GM23338 (cell line): ENCODE results near the gene TPX2. TPM values are rescaled to one million over a fixed set of nuclear protein-coding genes. Genes with fewer than 3 reads are reported as not detected.

Source experiments
- ATAC-seq: fragments of 200-7000 bp; cut with Tn5 transposase; 3 replicates; pipeline ENCODE4 v1.9.1; 2020
- DNase-seq: peaks from one replicate; pipeline ENCODE4 v3.0.0-alpha.2; 2015; ENCODE audit warnings: low spot score
- H2AFZ ChIP-seq: fragments of 200-600 bp; sonication (generic); 2 replicates; pipeline ENCODE4 v1.8.0; 2016; ENCODE audit warnings: antibody characterized with exemption, mild to moderate bottlenecking, moderate library complexity
- H3F3A ChIP-seq: fragments of 200-600 bp; sonication (generic); replicated peaks from 2 replicates; pipeline ENCODE4 v1.8.0; 2017; ENCODE audit warnings: antibody characterized with exemption, mixed run types, low read depth
- H3K27ac ChIP-seq: fragments of 200-600 bp; sonication (generic); 2 replicates; pipeline ENCODE4 v1.6.1; 2016; ENCODE audit warnings: low read depth
- H3K27me3 ChIP-seq: fragments of 200-600 bp; sonication (generic); 2 replicates; pipeline ENCODE4 v1.8.0; 2016; ENCODE audit warnings: mild to moderate bottlenecking, mixed run types, moderate library complexity; ENCODE audit not compliant: insufficient read depth
- H3K36me3 ChIP-seq: fragments of 200-600 bp; sonication (generic); 2 replicates; pipeline ENCODE4 v1.8.0; 2016; ENCODE audit warnings: mild to moderate bottlenecking; ENCODE audit not compliant: insufficient read depth
- H3K4me1 ChIP-seq: fragments of 200-600 bp; sonication (generic); 2 replicates; pipeline ENCODE4 v1.8.0; 2016; ENCODE audit warnings: mild to moderate bottlenecking, moderate library complexity; ENCODE audit not compliant: insufficient read depth
- H3K4me2 ChIP-seq: fragments of 200-600 bp; sonication (generic); 2 replicates; pipeline ENCODE4 v1.7.1; 2017; ENCODE audit warnings: mixed run types
- H3K4me3 ChIP-seq: fragments of 200-600 bp; sonication (generic); 2 replicates; pipeline ENCODE4 v1.6.1; 2016; ENCODE audit warnings: mixed run types
- H3K79me2 ChIP-seq: fragments of 200-600 bp; sonication (generic); replicated peaks from 2 replicates; pipeline ENCODE4 v1.8.0; 2017; ENCODE audit warnings: mild to moderate bottlenecking; ENCODE audit not compliant: insufficient read depth
- H3K9me2 ChIP-seq: fragments of 200-600 bp; sonication (generic); 2 replicates; pipeline ENCODE4 v1.8.0; 2017; ENCODE audit not compliant: insufficient read depth
- H4K20me1 ChIP-seq: fragments of 200-600 bp; sonication (generic); replicated peaks from 2 replicates; pipeline ENCODE4 v1.8.0; 2017; ENCODE audit warnings: mild to moderate bottlenecking; ENCODE audit not compliant: insufficient read depth
- H3K27ac Mint-ChIP-seq: 2 replicates; pipeline ENCODE4 v1.8.0; 2020; ENCODE audit warnings: inconsistent platforms, mild to moderate bottlenecking, moderate library complexity, mixed read lengths
- H3K27me3 Mint-ChIP-seq: 3 replicates; pipeline ENCODE4 v1.8.0; 2022; ENCODE audit warnings: low read depth, mild to moderate bottlenecking, moderate library complexity, mixed read lengths, inconsistent platforms; ENCODE audit not compliant: insufficient read depth, poor library complexity
- H3K36me3 Mint-ChIP-seq: 3 replicates; pipeline ENCODE4 v1.8.0; 2021; ENCODE audit warnings: low read depth, mild to moderate bottlenecking, inconsistent platforms, moderate library complexity, mixed read lengths
- H3K4me1 Mint-ChIP-seq: 3 replicates; pipeline ENCODE4 v1.8.0; 2020; ENCODE audit warnings: mild to moderate bottlenecking, inconsistent platforms, mixed read lengths
- H3K4me3 Mint-ChIP-seq: 3 replicates; pipeline ENCODE4 v1.8.0; 2021; ENCODE audit warnings: moderate library complexity, mild to moderate bottlenecking, inconsistent platforms, mixed read lengths
- H3K9me3 Mint-ChIP-seq: 3 replicates; pipeline ENCODE4 v1.8.0; 2020; ENCODE audit warnings: moderate library complexity, mild to moderate bottlenecking, inconsistent platforms, mixed read lengths
- CTCF ChIP-seq, 2 experiments: fragments of 200-600 bp in 1 of 2; sonication (generic) in 1 of 2; conservative IDR thresholded peaks; 2 replicates each; pipeline versions ENCODE4 v1.5.1 to v1.6.1; 2016 to 2017; ENCODE audit warnings: antibody characterized with exemption in 2 of 2, low read depth in 2 of 2, mild to moderate bottlenecking in 2 of 2, moderate library complexity in 1 of 2
- EZH2 ChIP-seq: fragments of 200-600 bp; sonication (generic); IDR thresholded peaks from one replicate; pipeline ENCODE4 v1.8.0; 2017; ENCODE audit warnings: antibody characterized with exemption, mild to moderate bottlenecking, low read depth; ENCODE audit not compliant: unreplicated experiment
- STAT1 ChIP-seq: IDR thresholded peaks from one replicate; pipeline ENCODE4 v1.6.1; 2016; ENCODE audit warnings: antibody characterized with exemption; ENCODE audit not compliant: unreplicated experiment
- ZNF462 ChIP-seq: fragments of 250-450 bp; sonication (Bioruptor Pico); IDR thresholded peaks from 2 replicates; pipeline ENCODE4 v1.5.0; 2020; ENCODE audit warnings: mild to moderate bottlenecking, moderate library complexity
- polyA plus RNA-seq: library from polyadenylated mRNA; unstranded; fragments of >200 nt; fragmentation: Nextera tagmentation; extraction: Ambion mirVana; gene quantifications from 2 replicates; pipeline ENCODE4 v1.2.1, GENCODE V29; 2016
- total RNA-seq: library from RNA; depleted of rRNA; stranded (reverse); fragments of >200 nt; shearing (Covaris generic); gene quantifications from 2 replicates; pipeline ENCODE4 v1.2.3, GENCODE V29; 2014

The TPX2 gene
- total and polyA plus RNA-seq, 2 experiments from 2014 or later, result 101 to 159 TPM

- TF ChIP-seq CTCF (conservative IDR thresholded peaks at IDR 0.05; ENCODE audit: low read depth in 2 of 2), result no peak
- no peak for TF ChIP-seq STAT1
- TF ChIP-seq ZNF462, result no peak
Measured at GRCh38 chr20:31820228-31820627, 81.1 kb downstream of the TPX2 start (continued).

- no peaks in the 10 kb centered on the region for H3K9me2 ChIP-seq
- no peak overlapping the region for H2AFZ ChIP-seq
- Mint-ChIP-seq H3K27me3 (peaks cover 14% of the 10 kb centered on the region), H3K27ac (no peak overlapping the region), H3K4me1 (peaks cover 3% of the 10 kb centered on the region; the same call in 2 of the 3 replicates), H3K36me3 (no peaks in the 10 kb centered on the region), H3K4me3 (no peak overlapping the region), H3K9me3 (no peaks in the 10 kb centered on the region)
- H4K20me1 ChIP-seq, result no peaks in the 10 kb centered on the region; the same call in 1 of the 2 replicates
- no peaks in the 10 kb centered on the region for H3K36me3 ChIP-seq
- H3K79me2 ChIP-seq, result no peaks in the 10 kb centered on the region
- no peaks in the 10 kb centered on the region for H3K27me3 ChIP-seq
- DNase-seq (no peak), ATAC-seq (no peak)
- no peak overlapping the region for H3K4me2 ChIP-seq
- peaks cover 4% of the 10 kb centered on the region for H3K4me1 ChIP-seq
- H3K27ac ChIP-seq, result no peak overlapping the region
- no peak overlapping the region for H3K4me3 ChIP-seq
- H3F3A ChIP-seq, result 0 out of 2 replicates have a peak, but pooled peaks cover 9% of the 10 kb centered on the region
- TF ChIP-seq CTCF (conservative IDR thresholded peaks at IDR 0.05; ENCODE audit: low read depth in 2 of 2), result no peak
- no peak for TF ChIP-seq EZH2
- no peak for TF ChIP-seq ZNF462
Measured at GRCh38 chr20:31821427-31821826, 82.3 kb downstream of the TPX2 start.
